GM12878 (cell line): Measurements from ENCODE around the gene EIF2D. TPM values are rescaled to one million over a fixed set of nuclear protein-coding genes. Genes with fewer than 3 reads are reported as not detected.

Source experiments
- ATAC-seq: fragments of 200-7000 bp; cut with Tn5 transposase; 3 replicates; pipeline ENCODE4 v1.9.1; 2020; ENCODE audit warnings: mild to moderate bottlenecking, moderate library complexity
- BruUV-seq: library from RNA; stranded (reverse); fragments of 400-500 nt; replicated peaks from 2 replicates; lab custom pipeline; 2021; lab: Mats Ljungman, UMichigan
- CTCF ChIA-PET: fragments of 300-600 bp; sonication (Branson Sonifier 250); formaldehyde crosslinking; extraction: SDS; loops from one replicate; lab custom pipeline; 2021; ENCODE audit warnings: inconsistent platforms; lab: Yijun Ruan, JAX
- POLR2A ChIA-PET: fragments of 350-600 bp; formaldehyde crosslinking; extraction: SDS; loops from one replicate; lab custom pipeline; 2021; ENCODE audit warnings: inconsistent platforms; lab: Charles Lee
- RAD21 ChIA-PET: fragments of 300-600 bp; sonication (Branson Sonifier 250); formaldehyde crosslinking; loops from one replicate; lab custom pipeline; 2023; ENCODE audit warnings: antibody characterized with exemption; ENCODE audit not compliant: unreplicated experiment; lab: Charles Lee
- SMC1A ChIA-PET: fragments of 300-600 bp; sonication (Branson Sonifier 250); formaldehyde crosslinking; loops from one replicate; lab custom pipeline; 2023; ENCODE audit not compliant: unreplicated experiment, uncharacterized antibody; lab: Charles Lee
- DNase-seq: peaks from one replicate; pipeline ENCODE4 v3.0.0-alpha.2; 2011; ENCODE audit warnings: low read depth, low spot score
- FAIRE-seq: peaks from 3 replicates; lab custom pipeline; 2011; peaks lifted over from hg19 to GRCh38; lab: Jason Lieb, UNC
- H2AFZ ChIP-seq: 2 replicates; pipeline ENCODE4 v1.6.0; 2011; ENCODE audit warnings: low read depth, low read length, control low read depth; ENCODE audit not compliant: control insufficient read depth
- H3K27ac ChIP-seq: 2 replicates; pipeline ENCODE4 v1.5.1; 2011; ENCODE audit warnings: control low read depth; ENCODE audit not compliant: control insufficient read depth, insufficient read depth
- H3K27me3 ChIP-seq, 2 experiments: replicated peaks in 1 of 2; 2 replicates each; pipeline versions ENCODE4 v1.6.0 to v1.6.1; 2011; ENCODE audit warnings: low read length in 1 of 2; ENCODE audit not compliant: control insufficient read depth in 2 of 2, insufficient read depth in 2 of 2
- H3K36me3 ChIP-seq, 2 experiments: 2 replicates each; pipeline ENCODE4 v1.5.1; 2011; ENCODE audit warnings: low read length in 1 of 2; ENCODE audit not compliant: control insufficient read depth in 2 of 2, insufficient read depth in 2 of 2
- H3K4me1 ChIP-seq: 2 replicates; pipeline ENCODE4 v1.6.1; 2011; ENCODE audit warnings: mild to moderate bottlenecking, low read length, moderate library complexity, mixed read lengths; ENCODE audit not compliant: control insufficient read depth, insufficient read depth
- H3K4me2 ChIP-seq: 2 replicates; pipeline ENCODE4 v1.6.0; 2011; ENCODE audit warnings: control low read depth; ENCODE audit not compliant: control insufficient read depth, insufficient read depth
- H3K4me3 ChIP-seq: fragments of 200-600 bp; sonication (generic); 2 replicates; pipeline ENCODE4 v1.5.1; 2016
- H3K79me2 ChIP-seq: 2 replicates; pipeline ENCODE4 v1.6.0; 2011; ENCODE audit warnings: low read length; ENCODE audit not compliant: control insufficient read depth, insufficient read depth
- H3K9ac ChIP-seq: 2 replicates; pipeline ENCODE4 v1.8.0; 2011; ENCODE audit warnings: low read length, control low read depth, mixed read lengths; ENCODE audit not compliant: control insufficient read depth, insufficient read depth
- H3K9me3 ChIP-seq: replicated peaks from 3 replicates; pipeline ENCODE4 v1.5.1; 2011; ENCODE audit warnings: mild to moderate bottlenecking, low read length; ENCODE audit not compliant: control insufficient read depth, insufficient read depth
- H4K20me1 ChIP-seq: 2 replicates; pipeline ENCODE4 v1.6.0; 2011; ENCODE audit not compliant: control insufficient read depth, insufficient read depth
- EZH2 ChIP-seq: IDR thresholded peaks from 2 replicates; pipeline ENCODE4 v1.6.1; 2012; ENCODE audit warnings: low read depth, mild to moderate bottlenecking, control low read depth, inconsistent platforms, low read length, borderline replicate concordance; ENCODE audit not compliant: control insufficient read depth
- KAT2A ChIP-seq: conservative IDR thresholded peaks from 2 replicates; pipeline ENCODE4 v1.6.1; 2011; ENCODE audit warnings: low read depth, low read length; ENCODE audit not compliant: control insufficient read depth
- NBN ChIP-seq: fragments of 450-650 bp; IDR thresholded peaks from 2 replicates; pipeline ENCODE4 v1.6.1; 2016
- NR2F1 ChIP-seq: fragments of 450-650 bp; conservative IDR thresholded peaks from 2 replicates; pipeline ENCODE4 v1.6.1; 2017; ENCODE audit warnings: mild to moderate bottlenecking
- RAD51 ChIP-seq: fragments of 450-650 bp; IDR thresholded peaks from 2 replicates; pipeline ENCODE4 v1.6.1; 2016; ENCODE audit warnings: moderate library complexity, mild to moderate bottlenecking, inconsistent platforms
- SKIL ChIP-seq: fragments of 450-650 bp; IDR thresholded peaks from 2 replicates; pipeline ENCODE4 v1.6.1; 2017; ENCODE audit warnings: mild to moderate bottlenecking, low read depth, inconsistent platforms; ENCODE audit not compliant: poor library complexity, severe bottlenecking
- SREBF1 ChIP-seq: IDR thresholded peaks from 2 replicates; pipeline ENCODE4 v1.6.1; 2012; ENCODE audit warnings: mild to moderate bottlenecking, low read length
- USF2 ChIP-seq: IDR thresholded peaks from 2 replicates; pipeline ENCODE4 v1.6.1; 2011; ENCODE audit warnings: low read depth, low read length, improper control_type of control experiment, borderline replicate concordance
- ZNF622 ChIP-seq: fragments of 450-650 bp; IDR thresholded peaks from 2 replicates; pipeline ENCODE4 v1.6.1; 2017; ENCODE audit warnings: mild to moderate bottlenecking, inconsistent platforms
- WGBS: methylation state at CpG from one replicate; pipeline ENCODE4 v1.1.6; 2016; ENCODE audit warnings: low lambda C conversion rate; ENCODE audit not compliant: insufficient replicate concordance, insufficient coverage; ENCODE audit errors: missing lambda C conversion rate; 5-methylcytosine and 5-hydroxymethylcytosine counted together
- in situ Hi-C: fragments of 300-500 bp; cut with MboI; formaldehyde crosslinking; loops from 9 replicates; pipeline ENCODE4 v1.14.3; 2018; ENCODE audit warnings: mixed read lengths
- intact Hi-C: fragments of 100-400 bp; cut with micrococcal nuclease; formaldehyde crosslinking; loops from one replicate; pipeline ENCODE4 v1.14.2; 2022; ENCODE audit not compliant: unreplicated experiment
- polyA plus RNA-seq, 11 experiments: library from polyadenylated mRNA; depleted of rRNA in 4 of 11; unstranded in 6 of 11; stranded (reverse) in 5 of 11; fragments of >200 nt; fragmentation: Nextera tagmentation in 4 of 11; fragmentation: Illumina TruSeq in 1 of 11; extraction: Ambion mirVana in 4 of 11; extraction: Trizol in 1 of 11; gene quantifications; 1 replicate in 1 of 11; 2 replicates in 10 of 11; pipeline versions ENCODE4 v1.2.1 to v1.2.3, GENCODE V29; 2011 to 2016; ENCODE audit warnings: inconsistent platforms in 2 of 11, missing spikeins in 2 of 11, low read depth in 1 of 11
- total RNA-seq, 4 experiments: library from RNA; depleted of rRNA in 3 of 4; stranded (reverse); fragments of >200 nt in 3 of 4; fragmentation: Illumina TruSeq in 1 of 4; extraction: Trizol in 1 of 4; gene quantifications; 2 replicates each; pipeline versions ENCODE4 v1.2.1 to v1.2.3, GENCODE V29; 2013 to 2021
- TF ChIP-seq, protein P1 (sequence below): fragments of 450-650 bp; IDR thresholded peaks from 2 replicates; pipeline ENCODE4 v1.6.1; 2018; ENCODE audit warnings: borderline replicate concordance, mild to moderate bottlenecking; ENCODE audit not compliant: partially characterized antibody
- TF ChIP-seq, protein P2 (sequence below): fragments of 450-650 bp; IDR thresholded peaks from 2 replicates; pipeline ENCODE4 v1.6.1; 2018; ENCODE audit warnings: mild to moderate bottlenecking, low read depth, moderate library complexity; ENCODE audit not compliant: partially characterized antibody
- TF ChIP-seq, protein P3 (sequence below): IDR thresholded peaks from 2 replicates; pipeline ENCODE4 v1.6.1; 2011; ENCODE audit warnings: borderline replicate concordance, low read depth, mild to moderate bottlenecking, moderate library complexity, low read length; ENCODE audit not compliant: insufficient read depth, poor library complexity, severe bottlenecking

EIF2D gene
- total and polyA plus RNA-seq, 10 of the 15 experiments (the other 5 are each of a cell fraction or from before 2014, with no cell fraction given): 65.2 to 133 (median 79.0) TPM

DNA sequence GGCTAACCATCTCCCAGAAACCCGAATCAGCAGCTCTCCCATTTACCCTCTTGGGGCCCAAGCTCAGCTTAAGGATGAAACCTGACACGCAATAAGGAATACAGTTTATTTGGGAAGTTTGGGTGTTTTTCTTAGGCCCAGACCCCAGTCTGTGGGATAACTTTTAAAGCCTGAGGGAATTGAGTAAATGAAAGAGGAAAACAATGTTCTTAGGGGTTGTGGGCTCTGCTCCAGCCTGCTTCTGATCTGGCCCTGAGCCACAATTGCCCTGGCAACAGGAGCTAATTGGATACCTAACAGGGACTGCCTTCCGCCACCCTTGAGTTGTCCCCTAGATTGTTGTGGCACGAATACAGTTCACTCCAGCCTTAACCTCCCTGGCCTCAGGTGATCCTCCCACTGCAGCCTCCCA lies 43.2 kb upstream of the EIF2D start:
- ChIA-PET CTCF (interaction anchor here (0.6 to 28.3 kb wide), 9 partner anchors 8 to 166 kb away, joined by 3 to 1150 read pairs (median 7); partner anchors contain the start of genes DYRK3 and EIF2D), POLR2A (interaction anchor here (0.7 kb wide), 1 partner anchor 44 kb away, joined by 3 read pairs; no protein-coding TSS in a partner anchor), RAD21 (interaction anchor here (0.9 to 1.3 kb wide), 4 partner anchors 8 to 57 kb away, joined by 3 to 5 read pairs (median 4); partner anchors contain the start of gene DYRK3), SMC1A (interaction anchor here (0.5 to 14.7 kb wide), 8 partner anchors 8 to 156 kb away, joined by 3 to 301 read pairs (median 4); partner anchors contain the start of gene DYRK3)
- Histone ChIP-seq H2AFZ (no peak overlapping the region), H3K9ac (no peak overlapping the region), H3K4me2 (no peak overlapping the region), H3K9me3 (no peaks in the 10 kb centered on the region), H3K4me3 (no peak overlapping the region), H3K79me2 (no peaks in the 10 kb centered on the region), H3K4me1 (peaks cover 6% of the 10 kb centered on the region), H3K27ac (no peak overlapping the region), H3K36me3 (peaks cover 0 to 9% of the 10 kb centered on the region in 2 experiments; a peak in 2 of 4 replicates), H4K20me1 (no peaks in the 10 kb centered on the region), H3K27me3 (no peaks in the 10 kb centered on the region)
- no TSS peak for BruUV-seq
- DNase-seq (no peak), FAIRE-seq (no peak), ATAC-seq (no peak)
- in situ Hi-C loops: no loop called here
- WGBS: 74% methylated on average over 4 of the region's 4 CpGs
- intact Hi-C loops: no loop called here
- TF ChIP-seq ZNF622: no peak
- TF ChIP-seq, protein P1, sequence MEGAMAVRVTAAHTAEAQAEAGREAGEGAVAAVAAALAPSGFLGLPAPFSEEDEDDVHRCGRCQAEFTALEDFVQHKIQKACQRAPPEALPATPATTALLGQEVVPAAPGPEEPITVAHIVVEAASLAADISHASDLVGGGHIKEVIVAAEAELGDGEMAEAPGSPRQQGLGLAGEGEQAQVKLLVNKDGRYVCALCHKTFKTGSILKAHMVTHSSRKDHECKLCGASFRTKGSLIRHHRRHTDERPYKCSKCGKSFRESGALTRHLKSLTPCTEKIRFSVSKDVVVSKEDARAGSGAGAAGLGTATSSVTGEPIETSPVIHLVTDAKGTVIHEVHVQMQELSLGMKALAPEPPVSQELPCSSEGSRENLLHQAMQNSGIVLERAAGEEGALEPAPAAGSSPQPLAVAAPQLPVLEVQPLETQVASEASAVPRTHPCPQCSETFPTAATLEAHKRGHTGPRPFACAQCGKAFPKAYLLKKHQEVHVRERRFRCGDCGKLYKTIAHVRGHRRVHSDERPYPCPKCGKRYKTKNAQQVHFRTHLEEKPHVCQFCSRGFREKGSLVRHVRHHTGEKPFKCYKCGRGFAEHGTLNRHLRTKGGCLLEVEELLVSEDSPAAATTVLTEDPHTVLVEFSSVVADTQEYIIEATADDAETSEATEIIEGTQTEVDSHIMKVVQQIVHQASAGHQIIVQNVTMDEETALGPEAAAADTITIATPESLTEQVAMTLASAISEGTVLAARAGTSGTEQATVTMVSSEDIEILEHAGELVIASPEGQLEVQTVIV: no peak
- TF ChIP-seq, protein P2, sequence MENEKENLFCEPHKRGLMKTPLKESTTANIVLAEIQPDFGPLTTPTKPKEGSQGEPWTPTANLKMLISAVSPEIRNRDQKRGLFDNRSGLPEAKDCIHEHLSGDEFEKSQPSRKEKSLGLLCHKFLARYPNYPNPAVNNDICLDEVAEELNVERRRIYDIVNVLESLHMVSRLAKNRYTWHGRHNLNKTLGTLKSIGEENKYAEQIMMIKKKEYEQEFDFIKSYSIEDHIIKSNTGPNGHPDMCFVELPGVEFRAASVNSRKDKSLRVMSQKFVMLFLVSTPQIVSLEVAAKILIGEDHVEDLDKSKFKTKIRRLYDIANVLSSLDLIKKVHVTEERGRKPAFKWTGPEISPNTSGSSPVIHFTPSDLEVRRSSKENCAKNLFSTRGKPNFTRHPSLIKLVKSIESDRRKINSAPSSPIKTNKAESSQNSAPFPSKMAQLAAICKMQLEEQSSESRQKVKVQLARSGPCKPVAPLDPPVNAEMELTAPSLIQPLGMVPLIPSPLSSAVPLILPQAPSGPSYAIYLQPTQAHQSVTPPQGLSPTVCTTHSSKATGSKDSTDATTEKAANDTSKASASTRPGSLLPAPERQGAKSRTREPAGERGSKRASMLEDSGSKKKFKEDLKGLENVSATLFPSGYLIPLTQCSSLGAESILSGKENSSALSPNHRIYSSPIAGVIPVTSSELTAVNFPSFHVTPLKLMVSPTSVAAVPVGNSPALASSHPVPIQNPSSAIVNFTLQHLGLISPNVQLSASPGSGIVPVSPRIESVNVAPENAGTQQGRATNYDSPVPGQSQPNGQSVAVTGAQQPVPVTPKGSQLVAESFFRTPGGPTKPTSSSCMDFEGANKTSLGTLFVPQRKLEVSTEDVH: no peak
- TF ChIP-seq EZH2: no peak
- TF ChIP-seq, protein P3, sequence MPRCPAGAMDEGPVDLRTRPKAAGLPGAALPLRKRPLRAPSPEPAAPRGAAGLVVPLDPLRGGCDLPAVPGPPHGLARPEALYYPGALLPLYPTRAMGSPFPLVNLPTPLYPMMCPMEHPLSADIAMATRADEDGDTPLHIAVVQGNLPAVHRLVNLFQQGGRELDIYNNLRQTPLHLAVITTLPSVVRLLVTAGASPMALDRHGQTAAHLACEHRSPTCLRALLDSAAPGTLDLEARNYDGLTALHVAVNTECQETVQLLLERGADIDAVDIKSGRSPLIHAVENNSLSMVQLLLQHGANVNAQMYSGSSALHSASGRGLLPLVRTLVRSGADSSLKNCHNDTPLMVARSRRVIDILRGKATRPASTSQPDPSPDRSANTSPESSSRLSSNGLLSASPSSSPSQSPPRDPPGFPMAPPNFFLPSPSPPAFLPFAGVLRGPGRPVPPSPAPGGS: no peak
- no peak for TF ChIP-seq NBN
- TF ChIP-seq RAD51: no peak
- TF ChIP-seq SREBF1: no peak
- no peak for TF ChIP-seq NR2F1
- TF ChIP-seq USF2: no peak
- no peak for TF ChIP-seq SKIL
- TF ChIP-seq KAT2A: no peak
